HG03039 (cell line): ENCODE data around the gene OTUD6A.

ENCODE experiments used
- ATAC-seq: cut with Tn5 transposase; IDR thresholded peaks from one replicate; pipeline ENCODE4 v1.9.1; 2021; ENCODE audit warnings: mild to moderate bottlenecking, moderate library complexity; ENCODE audit not compliant: unreplicated experiment

Gene OTUD6A

DNA sequence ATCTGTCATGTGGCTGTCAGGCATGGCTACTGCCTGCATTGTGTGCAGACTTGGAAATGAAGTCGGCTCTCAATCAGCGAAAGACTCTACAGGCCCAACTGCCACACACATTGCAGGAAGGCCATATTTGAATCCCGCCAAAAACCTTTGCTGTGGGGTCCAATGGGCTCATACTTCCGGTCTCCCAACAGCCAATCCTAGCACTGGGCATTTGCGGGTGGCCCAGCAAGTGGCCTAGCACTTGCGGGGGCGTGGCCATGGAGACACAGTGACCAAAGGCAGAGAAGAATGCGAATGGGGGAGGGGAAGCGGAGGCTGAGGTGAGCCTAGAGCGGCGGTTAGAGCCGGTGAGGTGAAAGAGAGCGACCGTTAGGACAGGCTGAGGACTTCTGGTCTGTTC is at the start of gene OTUD6A:
OTUD6A (plus strand) TSS at position 382 of the 400 bp plus-strand sequence. CDS start 68 bp downstream, outside the sequence.
- ATAC-seq = no peak

- ATAC-seq = no peak
Observed at GRCh38 chrX:70012756-70013155, 49.5 kb upstream of the OTUD6A start.

- no peak for ATAC-seq
Observed at GRCh38 chrX:70013466-70014381, 48.5 kb upstream of the OTUD6A start.

DNA sequence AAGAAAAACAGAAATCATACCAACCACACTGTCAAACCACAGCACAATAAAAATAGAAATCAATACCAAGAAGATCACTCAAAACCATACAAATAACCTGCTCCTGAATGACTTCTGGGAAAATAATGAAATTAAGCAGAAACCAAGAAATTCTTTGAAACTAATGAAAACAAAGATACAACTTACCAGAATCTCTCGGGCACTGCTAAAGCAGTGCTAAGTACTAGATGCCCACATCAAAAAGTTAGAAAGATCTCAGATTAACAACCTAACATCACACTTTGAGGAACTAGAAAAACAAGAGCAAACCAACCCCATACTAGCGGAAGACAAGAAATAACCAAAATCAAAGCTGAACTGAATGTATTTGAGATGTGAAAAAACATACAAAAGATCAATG is 45.7 kb upstream of the OTUD6A start:
- no peak for ATAC-seq

DNA sequence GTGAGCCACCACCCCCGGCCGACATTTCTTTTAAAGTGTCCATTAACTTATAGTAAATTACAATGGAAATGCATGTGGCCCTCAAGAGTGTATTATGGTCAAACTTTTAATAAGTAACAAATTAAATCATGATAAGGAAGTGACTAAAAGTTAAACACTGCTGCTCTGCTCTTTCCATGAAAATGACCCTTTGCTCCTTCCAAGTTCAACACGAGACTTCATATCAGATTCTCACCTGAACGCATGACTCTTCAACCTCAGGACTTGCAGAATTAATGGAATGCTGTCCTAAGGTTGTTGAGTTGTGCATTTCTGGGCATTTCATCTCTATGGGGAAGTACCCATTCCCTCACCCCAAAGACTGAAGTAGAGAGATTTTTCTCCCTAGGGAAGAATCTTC is 39.6 kb upstream of the OTUD6A start:
- ATAC-seq = no peak

DNA sequence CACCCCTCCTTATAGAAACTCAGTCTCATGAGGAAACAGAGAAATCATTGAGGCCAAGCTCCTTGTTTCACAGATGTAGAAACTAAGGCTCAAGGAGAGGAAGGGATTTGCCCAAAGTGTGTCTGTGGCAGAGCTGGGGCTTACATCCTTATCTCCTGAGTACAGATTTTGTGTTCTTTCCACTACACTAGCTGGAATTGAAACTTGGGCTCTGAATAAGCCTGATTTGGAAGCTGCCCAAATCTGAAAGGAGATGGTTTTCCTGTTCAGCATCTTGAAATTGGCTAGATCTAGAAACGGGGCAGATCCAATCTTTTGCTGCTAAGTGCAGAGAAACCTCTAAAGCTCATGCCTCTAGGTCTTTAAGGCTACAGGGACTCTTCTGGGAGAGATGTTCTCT is 36.8 kb upstream of the OTUD6A start:
- no peak for ATAC-seq

- no peak for ATAC-seq
Observed at GRCh38 chrX:70026112-70026850, 36.0 kb upstream of the OTUD6A start.

- no peak for ATAC-seq
Observed at GRCh38 chrX:70026851-70027200, 35.4 kb upstream of the OTUD6A start.

GRCh38 chrX:70029863-70030262 is 32.4 kb upstream of the OTUD6A start:
- ATAC-seq = no peak

- ATAC-seq = no peak
Observed at GRCh38 chrX:70030301-70030767, 31.9 kb upstream of the OTUD6A start.

GRCh38 chrX:70032792-70033191 is 29.5 kb upstream of the OTUD6A start:
- ATAC-seq = no peak

- peak; percentile 59 for ATAC-seq
Observed at GRCh38 chrX:70033348-70034051, 28.8 kb upstream of the OTUD6A start.

- ATAC-seq = no peak
Observed at GRCh38 chrX:70034646-70035045, 27.6 kb upstream of the OTUD6A start.

DNA sequence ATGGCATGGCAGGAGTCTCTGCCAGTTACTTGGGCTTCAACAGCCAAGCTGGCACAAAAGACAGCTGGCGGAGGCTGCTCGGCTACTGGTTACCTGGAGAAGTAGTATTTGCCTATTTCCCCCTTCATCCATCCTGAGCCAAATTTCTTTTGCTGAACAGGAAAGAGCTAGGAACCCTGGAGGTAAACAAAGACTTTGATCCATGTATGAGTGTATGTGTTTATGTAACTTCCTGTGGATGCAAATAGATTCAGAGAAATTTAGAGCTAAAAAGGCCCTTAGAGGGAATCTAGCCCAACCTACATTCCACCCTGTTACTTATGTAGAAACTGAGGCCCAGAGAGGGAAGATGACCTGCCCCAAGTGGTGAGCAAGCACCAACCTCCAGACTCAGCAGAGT is 23.7 kb upstream of the OTUD6A start:
- ATAC-seq = no peak

DNA sequence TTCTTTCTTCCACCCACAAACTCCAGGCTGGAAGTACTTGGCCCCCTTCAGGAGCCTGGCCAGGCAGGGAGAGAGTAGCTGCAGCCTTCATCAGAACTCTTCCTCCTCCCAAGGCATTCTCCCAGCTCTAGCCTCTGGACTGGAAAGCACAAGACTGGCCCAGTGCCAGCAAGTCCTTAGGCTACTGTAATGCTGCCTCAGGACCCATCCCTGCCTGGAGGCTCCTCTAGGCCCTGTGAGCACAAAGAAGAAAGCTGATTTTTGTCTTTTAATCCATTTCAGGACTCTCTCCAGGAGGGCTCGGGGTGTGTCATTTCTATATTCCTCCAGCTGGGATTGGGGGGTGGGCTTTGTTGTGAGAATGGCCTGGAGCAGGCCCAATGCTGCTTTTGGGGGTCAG is 23.3 kb upstream of the OTUD6A start:
- no peak for ATAC-seq

DNA sequence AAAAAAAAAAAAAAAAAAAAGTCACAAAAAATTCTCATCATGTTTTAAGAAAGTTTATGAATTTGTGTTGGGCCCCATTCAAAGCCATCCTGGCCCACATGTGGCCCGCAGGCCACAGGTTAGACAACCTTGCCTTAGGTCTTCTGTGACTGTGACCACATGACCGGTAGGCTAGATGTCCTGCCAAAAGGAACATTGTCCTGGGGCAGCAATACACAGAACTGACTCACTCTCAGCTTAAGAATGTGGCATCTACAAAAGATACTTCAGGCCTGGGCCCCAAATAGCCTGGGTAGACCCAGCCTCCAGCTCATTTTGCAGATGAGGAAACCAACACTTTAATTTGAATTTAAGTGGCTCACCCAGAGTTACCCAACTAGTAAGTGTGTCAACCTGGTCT is 22.5 kb upstream of the OTUD6A start:
- ATAC-seq = no peak

GRCh38 chrX:70041993-70042392 is 20.3 kb upstream of the OTUD6A start:
- ATAC-seq = no peak

DNA sequence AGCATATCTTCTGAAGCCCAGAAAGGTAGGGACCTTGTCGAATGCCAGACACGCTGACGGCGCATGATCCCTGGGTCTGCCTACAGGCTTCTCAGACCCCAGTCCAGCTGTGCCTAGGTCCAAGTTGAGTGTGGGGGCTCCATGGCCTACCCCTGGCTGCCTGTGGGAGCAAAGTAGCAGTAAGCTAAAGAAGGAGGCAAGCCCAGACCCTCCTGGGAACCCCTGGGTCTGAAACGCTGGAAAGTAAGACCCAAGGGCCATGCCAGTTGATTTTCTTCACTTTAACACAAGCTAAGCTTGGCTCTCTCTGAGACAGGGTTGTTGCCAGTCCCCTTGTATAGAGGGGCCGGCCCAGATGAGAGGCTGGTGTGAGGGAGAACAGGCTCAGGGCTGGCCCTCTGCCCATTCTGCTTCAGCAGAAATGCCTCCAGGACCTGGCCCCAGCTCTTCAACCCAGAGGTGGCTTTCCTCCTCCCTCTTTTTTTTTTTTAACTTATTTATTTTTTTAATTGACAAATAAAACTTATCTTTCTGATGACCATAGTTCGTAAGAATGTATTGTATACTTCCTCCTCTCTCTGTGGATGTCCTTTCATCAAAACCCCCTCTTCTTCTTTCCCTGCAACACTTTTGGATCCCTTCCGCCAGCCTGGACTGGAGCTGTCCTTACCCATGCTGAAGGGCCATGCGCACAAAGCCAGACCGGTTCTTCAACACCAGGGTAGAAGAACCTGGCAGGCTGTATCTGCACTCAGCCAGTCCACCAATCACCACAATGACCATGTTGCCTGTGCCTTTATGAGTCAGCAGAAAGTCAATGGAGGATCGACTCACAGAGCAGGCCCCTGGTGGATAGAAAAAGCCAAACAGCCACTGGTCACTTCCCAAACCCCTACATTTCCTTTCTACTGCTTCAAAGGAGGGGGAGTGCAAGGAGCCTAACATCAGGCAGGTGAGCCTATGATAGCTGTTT is 19.6 kb upstream of the OTUD6A start:
- no peak for ATAC-seq

DNA sequence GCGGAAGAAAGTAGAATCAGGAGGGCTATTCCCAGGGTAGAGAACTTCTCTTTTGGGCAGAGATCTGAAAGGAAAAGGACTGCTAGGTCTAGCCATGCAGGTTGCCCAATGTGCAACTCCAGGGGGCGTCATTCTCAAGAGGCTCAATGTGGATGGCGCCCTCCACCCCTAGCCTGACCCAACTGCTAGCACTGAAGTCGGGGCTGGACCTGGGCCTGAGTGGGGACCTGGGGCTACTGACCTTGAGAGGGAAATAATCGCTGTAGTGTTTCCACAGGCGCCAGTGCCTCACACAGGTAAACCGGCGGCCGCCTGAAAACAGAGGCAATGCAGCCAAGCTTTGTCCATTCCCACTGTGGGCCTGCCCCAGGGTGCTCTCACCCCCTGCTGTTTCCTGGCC is 18.6 kb upstream of the OTUD6A start:
- no peak for ATAC-seq

GRCh38 chrX:70044541-70045245 is 17.6 kb upstream of the OTUD6A start:
- ATAC-seq = no peak
